ENCODE measurements around the gene ZNF559.

The ZNF559 gene

DNA sequence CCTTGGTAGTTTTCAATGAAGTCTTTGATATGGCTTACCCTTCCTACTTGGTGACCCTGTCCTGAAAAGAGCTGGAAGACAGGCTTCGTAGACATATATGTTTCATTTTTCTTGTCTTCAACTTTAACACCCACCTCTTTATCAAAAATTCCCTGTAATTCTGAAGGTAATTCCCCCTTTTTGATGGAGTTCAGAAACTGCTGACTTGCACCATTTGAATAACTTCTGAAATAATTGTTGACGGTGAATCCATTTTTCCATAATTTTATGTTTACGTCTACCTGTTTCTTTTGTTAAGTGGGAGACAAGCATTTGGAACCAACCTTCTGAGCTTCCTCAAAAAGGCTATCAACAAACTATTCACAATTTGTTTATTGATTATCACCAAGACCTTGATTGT is 24.3 kb downstream of the ZNF559 start:
- intact Hi-C loops (cut with DNase I; ENCODE audit: low total_unique reads), result no loop called here
- Histone ChIP-seq H3K36me3 (peaks cover 79 to 100% (median 82%) of the 10 kb centered on the region in 3 donors), H3K27me3 (no peaks in the 10 kb centered on the region), H3K4me1 (no peaks in the 10 kb centered on the region), H3K27ac (no peak overlapping the region), H3K4me3 (no peak overlapping the region), H3K9me3 (peaks cover 16 to 97% (median 80%) of the 10 kb centered on the region in 3 donors)
- no peak for TF ChIP-seq CTCF (IDR thresholded peaks at IDR 0.05)
- no peak for DNase-seq

DNA sequence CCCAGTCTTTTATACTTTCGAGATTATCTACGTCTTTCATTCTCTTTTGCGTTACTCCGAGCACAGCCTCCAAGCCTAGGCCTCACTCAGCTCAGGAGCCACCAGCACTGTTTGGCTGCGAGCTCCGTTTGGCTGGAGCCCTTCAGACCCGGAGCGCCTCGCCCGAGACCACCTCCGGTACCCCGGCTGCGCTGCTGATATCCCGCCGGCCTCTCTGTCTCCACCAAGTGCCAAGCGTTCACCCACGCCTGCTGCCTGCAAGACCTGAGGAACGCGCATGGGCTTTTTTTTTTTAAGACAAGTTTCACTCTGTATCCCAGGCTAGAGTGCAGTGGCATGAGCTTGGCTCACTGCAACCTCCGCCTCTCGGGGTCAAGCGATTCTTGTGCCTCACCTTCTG is 24.7 kb downstream of the ZNF559 start:
- no peaks in the 10 kb centered on the region for H3K4me1 ChIP-seq
- no peaks in the 10 kb centered on the region for H3K27me3 ChIP-seq
- no peak for DNase-seq
- TF ChIP-seq CTCF (IDR thresholded peaks at IDR 0.05), result no peak
- H3K27ac ChIP-seq, result no peak overlapping the region
- intact Hi-C loops (cut with DNase I; ENCODE audit: low total_unique reads), result no loop called here
- no peak overlapping the region for H3K4me3 ChIP-seq
- H3K36me3 ChIP-seq, result peaks cover 79 to 100% (median 82%) of the 10 kb centered on the region in 3 donors
- peaks cover 11 to 97% (median 80%) of the 10 kb centered on the region in 3 donors for H3K9me3 ChIP-seq

- intact Hi-C loops (cut with DNase I; ENCODE audit: low total_unique reads), result no loop called here
- Histone ChIP-seq H3K9me3 (peaks cover 6 to 97% (median 86%) of the 10 kb centered on the region in 3 donors), H3K27me3 (no peaks in the 10 kb centered on the region), H3K4me1 (no peaks in the 10 kb centered on the region), H3K27ac (no peak overlapping the region), H3K4me3 (no peak overlapping the region), H3K36me3 (peaks cover 85 to 97% (median 85%) of the 10 kb centered on the region in 3 donors)
- TF ChIP-seq CTCF (IDR thresholded peaks at IDR 0.05), result no peak
- no peak for DNase-seq
These were observed 28.5 kb downstream of the ZNF559 start for GRCh38 chr19:9352505-9352904.

GRCh38 chr19:9353011-9353410 is 29.0 kb downstream of the ZNF559 start:
- no peaks in the 10 kb centered on the region for H3K27me3 ChIP-seq
- H3K9me3 ChIP-seq, result peaks cover 6 to 97% (median 87%) of the 10 kb centered on the region in 3 donors
- no peak for DNase-seq
- no peak overlapping the region for H3K27ac ChIP-seq
- no peak for TF ChIP-seq CTCF (IDR thresholded peaks at IDR 0.05)
- intact Hi-C loops (cut with DNase I; ENCODE audit: low total_unique reads), result no loop called here
- peaks cover 86 to 97% (median 86%) of the 10 kb centered on the region in 3 donors for H3K36me3 ChIP-seq
- H3K4me1 ChIP-seq, result no peaks in the 10 kb centered on the region
- no peak overlapping the region for H3K4me3 ChIP-seq

DNA sequence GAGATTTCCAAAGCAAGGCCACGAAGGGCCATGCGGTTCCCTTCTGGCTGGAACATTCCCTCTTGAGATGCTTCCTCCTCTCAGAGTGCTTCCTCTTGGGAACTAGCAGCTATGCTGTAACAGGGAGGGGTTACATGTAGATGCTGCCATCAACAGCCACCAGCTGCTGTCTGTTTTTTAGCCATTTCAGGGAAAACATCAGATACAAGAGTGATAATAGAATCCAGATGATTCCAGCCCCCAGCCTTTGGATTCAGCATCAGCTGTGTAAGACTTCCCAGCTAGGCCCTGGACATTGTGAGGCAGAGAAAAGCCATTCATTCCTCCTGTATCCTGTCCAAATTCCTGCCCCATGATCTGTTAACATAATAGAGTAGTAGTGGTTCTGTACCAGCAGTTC is 30.7 kb downstream of the ZNF559 start:
- Histone ChIP-seq H3K4me1 (no peaks in the 10 kb centered on the region), H3K4me3 (no peak overlapping the region), H3K9me3 (peaks cover 6 to 97% (median 84%) of the 10 kb centered on the region in 3 donors), H3K36me3 (peaks cover 83 to 97% (median 91%) of the 10 kb centered on the region in 3 donors), H3K27me3 (no peaks in the 10 kb centered on the region), H3K27ac (no peak overlapping the region)
- intact Hi-C loops (cut with DNase I; ENCODE audit: low total_unique reads), result no loop called here
- no peak for DNase-seq
- TF ChIP-seq CTCF (IDR thresholded peaks at IDR 0.05), result no peak

GRCh38 chr19:9362905-9363304 is 38.9 kb downstream of the ZNF559 start, which contains the start of gene ZNF177:
TSS of gene ZNF177 (plus strand) at chr19:9363013. CDS start at chr19:9378312, 15,299 bp downstream.
- no peaks in the 10 kb centered on the region for H3K27me3 ChIP-seq
- DNase-seq, result no peak
- TF ChIP-seq CTCF (IDR thresholded peaks at IDR 0.05), result no peak
- no peaks in the 10 kb centered on the region for H3K4me1 ChIP-seq
- H3K27ac ChIP-seq, result no peak within 1 kb of the TSS
- intact Hi-C loops (cut with DNase I; ENCODE audit: low total_unique reads), result no loop called here
- peaks cover 3 to 100% (median 66%) of the 10 kb centered on the region in 3 donors for H3K9me3 ChIP-seq
- peaks cover 24 to 55% (median 55%) of the 10 kb centered on the region in 3 donors for H3K36me3 ChIP-seq
- H3K4me3 ChIP-seq, result no peak within 1 kb of the TSS
